ENCODE measurements around the gene LIN28A.

- TF ChIP-seq CTCF (IDR thresholded peaks at IDR 0.05) (no peak), POLR2A (IDR thresholded peaks at IDR 0.05) (no peak)
Observed at GRCh38 chr1:26367441-26367840, 43.2 kb upstream of the LIN28A start.

Measured in right lobe of liver (tissue), 4 donors.